ENCODE results near the gene AP2A1. TPM values are rescaled to one million over a fixed set of nuclear protein-coding genes. Genes with fewer than 3 reads are reported as not detected.

AP2A1 gene
- total RNA-seq, 3 donors from 2014 or later (not counting 1 experiment from before 2014, with no cell fraction given) = 137 to 163 (median 161) TPM

DNA sequence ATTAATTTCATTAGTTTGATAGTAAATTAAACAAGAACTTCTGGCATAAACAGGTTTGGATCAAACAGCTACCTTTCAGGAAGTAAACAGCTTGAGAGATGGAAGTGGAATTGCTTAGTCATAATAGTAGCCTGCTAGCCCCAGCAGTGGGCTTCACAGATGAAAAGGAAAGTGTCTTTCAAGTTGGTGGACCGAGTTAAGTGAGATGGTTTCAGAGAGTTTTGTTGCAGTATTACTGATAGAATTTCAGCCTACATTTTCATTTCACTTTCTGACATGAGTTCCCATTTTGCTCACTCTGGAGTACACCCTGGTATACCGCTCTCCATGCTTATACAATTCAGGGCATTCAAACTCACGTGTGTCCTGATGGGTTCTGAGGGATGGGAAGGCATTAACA is 82.1 kb downstream of the AP2A1 start:
- intact Hi-C loops (cut with micrococcal nuclease) = no loop called here
- H3K27me3 ChIP-seq (ENCODE audit: control insufficient read depth, insufficient read depth, low read length) = no peaks in the 10 kb centered on the region
- WGBS (ENCODE audit: insufficient coverage) = 93% methylated on average over 3 of the region's 3 CpGs
- peak overlapping the region; percentile 68 for H3K4me3 Mint-ChIP-seq
- no peaks in the 10 kb centered on the region for H3K36me3 Mint-ChIP-seq
- TF ChIP-seq, protein P1, sequence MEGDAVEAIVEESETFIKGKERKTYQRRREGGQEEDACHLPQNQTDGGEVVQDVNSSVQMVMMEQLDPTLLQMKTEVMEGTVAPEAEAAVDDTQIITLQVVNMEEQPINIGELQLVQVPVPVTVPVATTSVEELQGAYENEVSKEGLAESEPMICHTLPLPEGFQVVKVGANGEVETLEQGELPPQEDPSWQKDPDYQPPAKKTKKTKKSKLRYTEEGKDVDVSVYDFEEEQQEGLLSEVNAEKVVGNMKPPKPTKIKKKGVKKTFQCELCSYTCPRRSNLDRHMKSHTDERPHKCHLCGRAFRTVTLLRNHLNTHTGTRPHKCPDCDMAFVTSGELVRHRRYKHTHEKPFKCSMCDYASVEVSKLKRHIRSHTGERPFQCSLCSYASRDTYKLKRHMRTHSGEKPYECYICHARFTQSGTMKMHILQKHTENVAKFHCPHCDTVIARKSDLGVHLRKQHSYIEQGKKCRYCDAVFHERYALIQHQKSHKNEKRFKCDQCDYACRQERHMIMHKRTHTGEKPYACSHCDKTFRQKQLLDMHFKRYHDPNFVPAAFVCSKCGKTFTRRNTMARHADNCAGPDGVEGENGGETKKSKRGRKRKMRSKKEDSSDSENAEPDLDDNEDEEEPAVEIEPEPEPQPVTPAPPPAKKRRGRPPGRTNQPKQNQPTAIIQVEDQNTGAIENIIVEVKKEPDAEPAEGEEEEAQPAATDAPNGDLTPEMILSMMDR (IDR thresholded peaks at IDR 0.05) = no peak
- peaks cover 38% of the 10 kb centered on the region for H3K4me1 ChIP-seq (ENCODE audit: control insufficient read depth, insufficient read depth, low read length)
- ATAC-seq (no peak), DNase-seq (no peak)
- no peak overlapping the region for H3K27ac ChIP-seq (ENCODE audit: low read length)
- no peaks in the 10 kb centered on the region for H3K9me3 ChIP-seq (ENCODE audit: control insufficient read depth, insufficient read depth, low read length)
- peaks cover 30 to 33% of the 10 kb centered on the region in 2 donors for H3K4me1 Mint-ChIP-seq
- H3K9me3 Mint-ChIP-seq = no peaks in the 10 kb centered on the region
- peak overlapping the region; percentile 33 to 38 for H3K27ac Mint-ChIP-seq
- H3K4me3 ChIP-seq (ENCODE audit: low read length) = no peak overlapping the region
- no peaks in the 10 kb centered on the region for H3K27me3 Mint-ChIP-seq (ENCODE audit: low read depth in 2 of 2)
- H3K36me3 ChIP-seq (ENCODE audit: control insufficient read depth, insufficient read depth, low read length) = no peaks in the 10 kb centered on the region

DNA sequence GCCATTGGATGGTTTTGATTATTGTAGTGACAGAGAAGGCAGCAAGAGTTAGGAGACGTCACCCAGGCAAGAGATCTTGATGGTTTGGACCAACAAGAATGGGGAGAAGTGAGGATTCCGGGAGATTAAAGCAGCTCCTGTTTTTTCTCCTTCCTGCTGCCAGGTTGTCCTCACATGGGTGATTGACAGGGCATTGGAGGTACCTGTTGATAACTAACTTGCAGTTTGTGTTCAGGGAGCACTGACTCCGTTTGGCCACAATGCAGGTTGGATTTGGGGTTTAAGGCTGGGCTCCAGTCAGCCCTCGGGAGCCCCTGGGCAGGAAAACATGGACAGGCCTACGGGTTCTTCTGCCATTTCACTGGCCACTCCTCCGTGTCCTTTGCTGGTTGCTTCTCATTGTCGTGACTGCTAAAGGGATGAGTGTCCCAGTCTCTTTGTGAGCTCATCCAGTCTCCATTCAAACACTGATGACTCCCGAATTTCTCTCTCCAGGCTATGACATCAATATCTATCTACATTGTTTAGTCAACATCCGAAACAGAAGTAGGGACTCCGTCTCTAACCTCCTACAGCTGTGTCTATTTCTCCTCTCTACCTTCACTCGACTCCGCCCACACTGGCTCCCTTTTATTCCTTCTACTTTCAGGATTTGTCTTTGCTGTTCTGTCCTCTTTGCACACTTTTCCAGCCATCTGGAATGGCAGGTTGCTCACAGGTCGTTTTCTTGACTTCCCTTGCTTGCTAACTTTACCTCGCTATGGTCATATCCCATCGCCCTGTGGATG is 82.8 kb downstream of the AP2A1 start:
- TF ChIP-seq, protein P1 (IDR thresholded peaks at IDR 0.05) = no peak
- Histone ChIP-seq H3K4me3 (ENCODE audit: low read length) (no peak overlapping the region), H3K27me3 (ENCODE audit: control insufficient read depth, insufficient read depth, low read length) (no peaks in the 10 kb centered on the region), H3K4me1 (ENCODE audit: control insufficient read depth, insufficient read depth, low read length) (peaks cover 31% of the 10 kb centered on the region), H3K27ac (ENCODE audit: low read length) (no peak overlapping the region), H3K36me3 (ENCODE audit: control insufficient read depth, insufficient read depth, low read length) (no peaks in the 10 kb centered on the region), H3K9me3 (ENCODE audit: control insufficient read depth, insufficient read depth, low read length) (no peaks in the 10 kb centered on the region)
- no peak for ATAC-seq
- WGBS (ENCODE audit: insufficient coverage) = 92% methylated on average over 15 of the region's 15 CpGs
- no peaks in the 10 kb centered on the region for H3K36me3 Mint-ChIP-seq
- H3K4me3 Mint-ChIP-seq = peak overlapping the region; percentile 93
- H3K27ac Mint-ChIP-seq = peak overlapping the region; percentile 86 to 95
- intact Hi-C loops (cut with micrococcal nuclease) = loop anchor here (1.0 to 2.0 kb wide), 2 partner anchors 31 to 83 kb away; partner anchors contain the start of gene MED25
- H3K27me3 Mint-ChIP-seq (ENCODE audit: low read depth in 2 of 2) = no peaks in the 10 kb centered on the region
- H3K9me3 Mint-ChIP-seq = no peaks in the 10 kb centered on the region
- peak in 1 of 2 donors; percentile 23 for DNase-seq
- peaks cover 30 to 33% of the 10 kb centered on the region in 2 donors for H3K4me1 Mint-ChIP-seq

DNA sequence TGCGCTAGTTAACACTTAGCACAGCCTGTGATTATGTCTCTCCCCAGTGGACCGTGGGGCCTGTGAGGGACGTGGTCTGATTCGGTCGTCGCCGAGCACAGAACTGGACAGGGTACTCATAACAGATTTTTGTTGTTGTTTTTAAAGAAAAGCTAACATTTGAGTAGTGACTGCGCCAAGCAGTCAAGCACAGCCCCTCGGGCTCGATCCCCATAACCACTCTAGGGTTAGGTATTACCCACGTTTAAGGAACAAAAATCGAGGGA is 83.4 kb downstream of the AP2A1 start:
- Mint-ChIP-seq H3K36me3 (no peaks in the 10 kb centered on the region), H3K27me3 (ENCODE audit: low read depth in 2 of 2) (no peaks in the 10 kb centered on the region), H3K27ac (peak overlapping the region; percentile 86 to 95), H3K9me3 (no peaks in the 10 kb centered on the region), H3K4me1 (peaks cover 30 to 33% of the 10 kb centered on the region in 2 donors), H3K4me3 (peak overlapping the region; percentile 93)
- TF ChIP-seq, protein P1 (IDR thresholded peaks at IDR 0.05) = no peak
- peaks cover 31% of the 10 kb centered on the region for H3K4me1 ChIP-seq (ENCODE audit: control insufficient read depth, insufficient read depth, low read length)
- H3K9me3 ChIP-seq (ENCODE audit: control insufficient read depth, insufficient read depth, low read length) = no peaks in the 10 kb centered on the region
- intact Hi-C loops (cut with micrococcal nuclease) = loop anchor here (1.0 to 2.0 kb wide), 2 partner anchors 31 to 84 kb away; partner anchors contain the start of gene MED25
- peaks cover 3% of the 10 kb centered on the region for H3K36me3 ChIP-seq (ENCODE audit: control insufficient read depth, insufficient read depth, low read length)
- H3K27me3 ChIP-seq (ENCODE audit: control insufficient read depth, insufficient read depth, low read length) = no peaks in the 10 kb centered on the region
- ATAC-seq (no peak), DNase-seq (no peak)
- peak overlapping the region; percentile 94 for H3K27ac ChIP-seq (ENCODE audit: low read length)
- 63% methylated on average over 12 of the region's 12 CpGs for WGBS (ENCODE audit: insufficient coverage)
- H3K4me3 ChIP-seq (ENCODE audit: low read length) = peak overlapping the region; percentile 77
